A549 (cell line): ENCODE data around the gene PFN2. TPM values are rescaled to one million over a fixed set of nuclear protein-coding genes. Genes with fewer than 3 reads are reported as not detected.

Experiments used
- ATAC-seq, 2 experiments: fragments of 200-7000 bp in 1 of 2; fragments of >200 bp in 1 of 2; cut with Nextera tagmentation in 1 of 2; cut with Tn5 transposase in 1 of 2; 3 replicates each; pipeline versions ENCODE4 v1.8.0 to v1.9.1; 2018 to 2020; ENCODE audit warnings: mild to moderate bottlenecking in 1 of 2, moderate library complexity in 1 of 2
- CTCF ChIA-PET: fragments of 300-600 bp; sonication (Branson Sonifier 250); formaldehyde crosslinking; extraction: SDS; loops from one replicate; lab custom pipeline; 2021; ENCODE audit warnings: antibody characterized with exemption, inconsistent platforms; lab: Yijun Ruan, JAX
- POLR2A ChIA-PET: fragments of 350-600 bp; formaldehyde crosslinking; extraction: SDS; loops from one replicate; lab custom pipeline; 2021; ENCODE audit warnings: antibody characterized with exemption, inconsistent platforms; lab: Yijun Ruan, JAX
- DNase-seq, 2 experiments: peaks; one replicate each; pipeline versions ENCODE4 v3.0.0 to v3.0.0-alpha.2; 2011 to 2016; ENCODE audit warnings: low read depth in 1 of 2, low spot score in 1 of 2
- FAIRE-seq: peaks from 2 replicates; lab custom pipeline; 2011; peaks lifted over from hg19 to GRCh38; lab: Jason Lieb, UNC
- H3K27ac ChIP-seq, 2 experiments: fragments of >200 bp; sonication (Bioruptor Twin); formaldehyde crosslinking; 3 replicates each; pipeline ENCODE4 v1.5.1; 2016 to 2017
- H3K4me1 ChIP-seq: fragments of >200 bp; sonication (Bioruptor Twin); formaldehyde crosslinking; 3 replicates; pipeline ENCODE4 v1.6.1; 2016
- H3K4me2 ChIP-seq: fragments of >200 bp; sonication (Bioruptor Twin); formaldehyde crosslinking; 3 replicates; pipeline ENCODE4 v1.6.1; 2016
- H3K4me3 ChIP-seq: fragments of >200 bp; sonication (Bioruptor Twin); formaldehyde crosslinking; 3 replicates; pipeline ENCODE4 v1.5.1; 2016
- H3K9me3 ChIP-seq: fragments of >200 bp; sonication (Bioruptor Twin); formaldehyde crosslinking; 3 replicates; pipeline ENCODE4 v1.6.1; 2016
- BHLHE40 ChIP-seq: IDR thresholded peaks from 2 replicates; pipeline ENCODE4 v1.6.1; 2012; ENCODE audit warnings: low read depth, low read length, inconsistent platforms
- CBX2 ChIP-seq: fragments of 200-600 bp; sonication (generic); IDR thresholded peaks from 2 replicates; pipeline ENCODE4 v1.6.1; 2016; ENCODE audit warnings: low read depth, mild to moderate bottlenecking, borderline replicate concordance
- CBX8 ChIP-seq: fragments of 200-600 bp; sonication (generic); IDR thresholded peaks from 2 replicates; pipeline ENCODE4 v1.6.1; 2016
- CHD2 ChIP-seq: fragments of 150-350 bp; IDR thresholded peaks from 2 replicates; pipeline ENCODE4 v1.6.1; 2014; ENCODE audit warnings: low read length; ENCODE audit not compliant: partially characterized antibody
- CHD4 ChIP-seq: fragments of 200-600 bp; sonication (generic); IDR thresholded peaks from 2 replicates; pipeline ENCODE4 v1.6.1; 2016; ENCODE audit warnings: antibody characterized with exemption, mild to moderate bottlenecking, borderline replicate concordance
- EP300 ChIP-seq, 2 experiments: fragments of >200 bp; sonication (Bioruptor Twin); formaldehyde crosslinking; IDR thresholded peaks; 2 replicates in 1 of 2; 3 replicates in 1 of 2; pipeline ENCODE4 v1.6.1; 2016 to 2017
- FOSL2 ChIP-seq, 2 experiments: fragments of 450-650 bp in 1 of 2; fragments of >200 bp in 1 of 2; sonication (Bioruptor Twin) in 1 of 2; formaldehyde crosslinking; IDR thresholded peaks; 2 replicates each; pipeline versions ENCODE4 v1.5.0 to v1.6.1; 2016 to 2020; ENCODE audit warnings: mild to moderate bottlenecking in 1 of 2, moderate library complexity in 1 of 2
- GATA3 ChIP-seq: IDR thresholded peaks from 2 replicates; pipeline ENCODE4 v1.6.1; 2012; ENCODE audit warnings: borderline replicate concordance
- HEYL ChIP-seq: fragments of 250-450 bp; sonication (Bioruptor Pico); IDR thresholded peaks from 2 replicates; pipeline ENCODE4 v1.8.0; 2021; ENCODE audit warnings: mild to moderate bottlenecking, moderate library complexity
- HOXB13 ChIP-seq: fragments of 250-450 bp; sonication (Bioruptor Pico); IDR thresholded peaks from 2 replicates; pipeline ENCODE4 v1.5.0; 2020; ENCODE audit warnings: low read depth, mild to moderate bottlenecking, moderate library complexity
- JUN ChIP-seq, 2 experiments: fragments of >200 bp; sonication (Bioruptor Twin); formaldehyde crosslinking; IDR thresholded peaks; 2 replicates in 1 of 2; 3 replicates in 1 of 2; pipeline ENCODE4 v1.6.1; 2016 to 2017
- JUNB ChIP-seq: fragments of >200 bp; sonication (Bioruptor Twin); formaldehyde crosslinking; IDR thresholded peaks from 2 replicates; pipeline ENCODE4 v1.6.1; 2016
- KDM1A ChIP-seq: fragments of 200-600 bp; sonication (generic); IDR thresholded peaks from 2 replicates; pipeline ENCODE4 v1.6.1; 2016; ENCODE audit warnings: low read depth, mild to moderate bottlenecking
- KDM5A ChIP-seq: fragments of 200-600 bp; sonication (generic); IDR thresholded peaks from 2 replicates; pipeline ENCODE4 v1.6.1; 2016; ENCODE audit warnings: antibody characterized with exemption, mild to moderate bottlenecking
- MAFK ChIP-seq: fragments of 450-650 bp; IDR thresholded peaks from 2 replicates; pipeline ENCODE4 v1.6.1; 2014; ENCODE audit not compliant: partially characterized antibody
- NPAS2 ChIP-seq: fragments of 250-450 bp; sonication (Bioruptor Pico); IDR thresholded peaks from 2 replicates; pipeline ENCODE4 v1.8.0; 2022; ENCODE audit warnings: mild to moderate bottlenecking, moderate library complexity, borderline replicate concordance
- NR3C1 ChIP-seq: fragments of >200 bp; sonication (Bioruptor Twin); formaldehyde crosslinking; IDR thresholded peaks from 3 replicates; pipeline ENCODE4 v1.6.1; 2017
- POLR2AphosphoS2 ChIP-seq: conservative IDR thresholded peaks from 2 replicates; pipeline ENCODE4 v1.6.1; 2012; ENCODE audit warnings: low read length, improper control_type of control experiment, inconsistent platforms
- RARB ChIP-seq: fragments of 250-450 bp; sonication (Bioruptor Pico); IDR thresholded peaks from 2 replicates; pipeline ENCODE4 v1.8.0; 2021; ENCODE audit warnings: mild to moderate bottlenecking, moderate library complexity
- RCOR1 ChIP-seq: fragments of 150-350 bp; IDR thresholded peaks from 2 replicates; pipeline ENCODE4 v1.6.1; 2014; ENCODE audit warnings: antibody characterized with exemption, low read length, low read depth
- TFCP2L1 ChIP-seq: fragments of 250-450 bp; sonication (Bioruptor Pico); IDR thresholded peaks from 2 replicates; pipeline ENCODE4 v1.5.0; 2021; ENCODE audit warnings: mild to moderate bottlenecking
- TP53 ChIP-seq: fragments of 250-450 bp; sonication (Bioruptor Pico); IDR thresholded peaks from 2 replicates; pipeline ENCODE4 v1.5.0; 2021; ENCODE audit warnings: mild to moderate bottlenecking, moderate library complexity
- ZC3H11A ChIP-seq: fragments of 450-650 bp; IDR thresholded peaks from 2 replicates; pipeline ENCODE4 v1.6.1; 2014; ENCODE audit warnings: antibody characterized with exemption, mild to moderate bottlenecking
- ZFP36 ChIP-seq: fragments of 450-650 bp; IDR thresholded peaks from 2 replicates; pipeline ENCODE4 v1.6.1; 2014; ENCODE audit warnings: borderline replicate concordance; ENCODE audit not compliant: partially characterized antibody
- WGBS: methylation state at CpG from one replicate; pipeline ENCODE4 v1.1.6; 2017; ENCODE audit errors: missing lambda C conversion rate; 5-methylcytosine and 5-hydroxymethylcytosine counted together
- polyA plus RNA-seq, 4 experiments: library from polyadenylated mRNA; depleted of rRNA in 3 of 4; stranded (reverse); fragments of >200 nt; fragmentation: RNase III in 1 of 4; extraction: RNeasy Plus Mini Kit Qiagen cat#74134 plus additional on column Dnase treatment in 1 of 4; gene quantifications; 2 replicates in 3 of 4; 3 replicates in 1 of 4; pipeline ENCODE4 v1.2.3, GENCODE V29; 2011 to 2017
- TF ChIP-seq, protein P1 (sequence below): fragments of >200 bp; sonication (Bioruptor Twin); formaldehyde crosslinking; IDR thresholded peaks from 2 replicates; pipeline ENCODE4 v1.6.1; 2016
- TF ChIP-seq, protein P2 (sequence below): fragments of 250-450 bp; sonication (Bioruptor Pico); IDR thresholded peaks from 2 replicates; pipeline ENCODE4 v1.5.0; 2021; ENCODE audit warnings: mild to moderate bottlenecking, moderate library complexity, borderline replicate concordance
- TF ChIP-seq, protein P3 (sequence below): fragments of 150-350 bp; IDR thresholded peaks from 2 replicates; pipeline ENCODE4 v1.6.1; 2014; ENCODE audit warnings: low read depth, mild to moderate bottlenecking, low read length
- TF ChIP-seq, protein P4 (sequence below): IDR thresholded peaks from 2 replicates; pipeline ENCODE4 v1.6.1; 2012
- TF ChIP-seq, protein P5 (sequence below): fragments of 200-600 bp; sonication (generic); IDR thresholded peaks from 2 replicates; pipeline ENCODE4 v1.6.1; 2016; ENCODE audit warnings: antibody characterized with exemption, mild to moderate bottlenecking, moderate library complexity
- TF ChIP-seq, protein P6 (sequence below): IDR thresholded peaks from 2 replicates; pipeline ENCODE4 v1.6.1; 2012; ENCODE audit warnings: low read depth, borderline replicate concordance
- TF ChIP-seq, protein P7 (sequence below): fragments of 250-450 bp; sonication (Bioruptor Pico); IDR thresholded peaks from 2 replicates; pipeline ENCODE4 v1.5.0; 2020; ENCODE audit warnings: low read depth, mild to moderate bottlenecking, moderate library complexity

Gene PFN2
- polyA plus RNA-seq, 2 of the 4 experiments (the other 2 are of a cell fraction) = 201 to 539 TPM

DNA sequence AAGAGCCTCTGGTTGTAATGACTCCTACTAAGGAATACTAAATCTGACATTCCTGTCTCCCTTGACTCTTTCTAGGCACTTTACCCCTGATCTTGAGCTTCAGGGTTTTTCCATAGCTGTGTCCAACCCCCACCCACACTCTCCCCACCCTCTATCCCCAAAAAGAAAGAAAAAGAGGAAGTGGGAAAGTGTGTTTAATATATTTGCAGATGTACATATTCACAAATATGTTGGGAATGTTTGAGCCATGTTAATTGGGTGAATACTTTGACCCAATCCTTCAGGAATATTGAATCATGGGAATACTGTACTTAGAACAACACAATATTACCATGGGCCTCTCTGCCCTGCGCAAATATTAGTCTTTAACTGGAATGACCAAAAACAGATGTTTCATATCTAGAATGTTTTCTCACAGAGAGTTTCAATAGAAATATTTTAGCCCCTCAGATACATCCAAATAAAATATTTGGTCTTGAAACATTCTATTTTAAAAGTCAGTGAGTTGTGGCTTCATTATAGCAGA, 19.8 kb upstream of the PFN2 start:
- no peak overlapping the region for H3K4me3 ChIP-seq
- FAIRE-seq (no peak), DNase-seq (no peak), ATAC-seq (no peak)
- 92% methylated on average over 1 of the region's 1 CpG for WGBS
- TF ChIP-seq CBX8 = no peak
- TF ChIP-seq ZFP36 = no peak
- no peak for TF ChIP-seq POLR2AphosphoS2
- TF ChIP-seq, protein P1, sequence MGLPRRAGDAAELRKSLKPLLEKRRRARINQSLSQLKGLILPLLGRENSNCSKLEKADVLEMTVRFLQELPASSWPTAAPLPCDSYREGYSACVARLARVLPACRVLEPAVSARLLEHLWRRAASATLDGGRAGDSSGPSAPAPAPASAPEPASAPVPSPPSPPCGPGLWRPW = no peak
- TF ChIP-seq GATA3 = no peak
- no peak for TF ChIP-seq ZC3H11A
- no peak for TF ChIP-seq JUN (IDR thresholded peaks at IDR 0.05)
- no peak for TF ChIP-seq TFCP2L1
- TF ChIP-seq, protein P2, sequence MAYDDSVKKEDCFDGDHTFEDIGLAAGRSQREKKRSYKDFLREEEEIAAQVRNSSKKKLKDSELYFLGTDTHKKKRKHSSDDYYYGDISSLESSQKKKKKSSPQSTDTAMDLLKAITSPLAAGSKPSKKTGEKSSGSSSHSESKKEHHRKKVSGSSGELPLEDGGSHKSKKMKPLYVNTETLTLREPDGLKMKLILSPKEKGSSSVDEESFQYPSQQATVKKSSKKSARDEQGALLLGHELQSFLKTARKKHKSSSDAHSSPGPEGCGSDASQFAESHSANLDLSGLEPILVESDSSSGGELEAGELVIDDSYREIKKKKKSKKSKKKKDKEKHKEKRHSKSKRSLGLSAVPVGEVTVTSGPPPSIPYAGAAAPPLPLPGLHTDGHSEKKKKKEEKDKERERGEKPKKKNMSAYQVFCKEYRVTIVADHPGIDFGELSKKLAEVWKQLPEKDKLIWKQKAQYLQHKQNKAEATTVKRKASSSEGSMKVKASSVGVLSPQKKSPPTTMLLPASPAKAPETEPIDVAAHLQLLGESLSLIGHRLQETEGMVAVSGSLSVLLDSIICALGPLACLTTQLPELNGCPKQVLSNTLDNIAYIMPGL = no peak
- no peak for TF ChIP-seq NR3C1
- TF ChIP-seq NPAS2 (CRISPR knock-in tag) = no peak
- TF ChIP-seq KDM1A = no peak
- TF ChIP-seq RCOR1 = no peak
- TF ChIP-seq CHD2 = no peak
- TF ChIP-seq TP53 (CRISPR knock-in tag) = no peak
- TF ChIP-seq MAFK = no peak
- TF ChIP-seq, protein P3, sequence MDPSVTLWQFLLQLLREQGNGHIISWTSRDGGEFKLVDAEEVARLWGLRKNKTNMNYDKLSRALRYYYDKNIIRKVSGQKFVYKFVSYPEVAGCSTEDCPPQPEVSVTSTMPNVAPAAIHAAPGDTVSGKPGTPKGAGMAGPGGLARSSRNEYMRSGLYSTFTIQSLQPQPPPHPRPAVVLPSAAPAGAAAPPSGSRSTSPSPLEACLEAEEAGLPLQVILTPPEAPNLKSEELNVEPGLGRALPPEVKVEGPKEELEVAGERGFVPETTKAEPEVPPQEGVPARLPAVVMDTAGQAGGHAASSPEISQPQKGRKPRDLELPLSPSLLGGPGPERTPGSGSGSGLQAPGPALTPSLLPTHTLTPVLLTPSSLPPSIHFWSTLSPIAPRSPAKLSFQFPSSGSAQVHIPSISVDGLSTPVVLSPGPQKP = no peak
- TF ChIP-seq, protein P4, sequence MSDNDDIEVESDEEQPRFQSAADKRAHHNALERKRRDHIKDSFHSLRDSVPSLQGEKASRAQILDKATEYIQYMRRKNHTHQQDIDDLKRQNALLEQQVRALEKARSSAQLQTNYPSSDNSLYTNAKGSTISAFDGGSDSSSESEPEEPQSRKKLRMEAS = no peak
- ChIA-PET POLR2A (no interaction called here), CTCF (interaction anchor here (0.8 kb wide), 1 partner anchor 193 kb away, joined by 3 read pairs; no protein-coding TSS in a partner anchor)
- no peak overlapping the region for H3K4me2 ChIP-seq
- H3K4me1 ChIP-seq = no peaks in the 10 kb centered on the region
- peaks cover 19% of the 10 kb centered on the region for H3K9me3 ChIP-seq
- H3K27ac ChIP-seq = no peak overlapping the region

DNA sequence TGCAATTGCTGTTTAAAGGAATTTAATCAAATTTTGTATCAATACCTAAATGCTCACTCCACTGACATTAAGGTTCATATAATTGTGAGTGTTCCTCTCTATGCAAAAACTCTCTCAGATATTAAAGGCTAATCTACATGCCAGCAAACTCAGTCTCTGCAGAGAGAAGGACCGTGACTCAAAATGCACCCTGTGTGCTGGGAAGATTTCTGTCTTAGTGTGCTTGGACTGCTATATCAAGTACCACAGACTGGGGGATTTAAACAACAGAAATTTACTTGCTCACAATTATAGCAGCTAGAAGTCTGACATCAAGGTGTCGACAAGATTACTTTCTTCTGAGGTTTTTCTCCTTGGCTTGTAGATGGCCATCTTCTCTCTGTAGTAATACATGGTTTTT, 18.6 kb upstream of the PFN2 start:
- CTCF ChIA-PET = interaction anchor here (0.9 kb wide), 2 partner anchors 12 to 159 kb away, joined by 3 read pairs; no protein-coding TSS in a partner anchor
- no peak for TF ChIP-seq CHD4
- TF ChIP-seq NPAS2 (CRISPR knock-in tag) = no peak
- no peak for TF ChIP-seq RARB (CRISPR knock-in tag)
- TF ChIP-seq, protein P5, sequence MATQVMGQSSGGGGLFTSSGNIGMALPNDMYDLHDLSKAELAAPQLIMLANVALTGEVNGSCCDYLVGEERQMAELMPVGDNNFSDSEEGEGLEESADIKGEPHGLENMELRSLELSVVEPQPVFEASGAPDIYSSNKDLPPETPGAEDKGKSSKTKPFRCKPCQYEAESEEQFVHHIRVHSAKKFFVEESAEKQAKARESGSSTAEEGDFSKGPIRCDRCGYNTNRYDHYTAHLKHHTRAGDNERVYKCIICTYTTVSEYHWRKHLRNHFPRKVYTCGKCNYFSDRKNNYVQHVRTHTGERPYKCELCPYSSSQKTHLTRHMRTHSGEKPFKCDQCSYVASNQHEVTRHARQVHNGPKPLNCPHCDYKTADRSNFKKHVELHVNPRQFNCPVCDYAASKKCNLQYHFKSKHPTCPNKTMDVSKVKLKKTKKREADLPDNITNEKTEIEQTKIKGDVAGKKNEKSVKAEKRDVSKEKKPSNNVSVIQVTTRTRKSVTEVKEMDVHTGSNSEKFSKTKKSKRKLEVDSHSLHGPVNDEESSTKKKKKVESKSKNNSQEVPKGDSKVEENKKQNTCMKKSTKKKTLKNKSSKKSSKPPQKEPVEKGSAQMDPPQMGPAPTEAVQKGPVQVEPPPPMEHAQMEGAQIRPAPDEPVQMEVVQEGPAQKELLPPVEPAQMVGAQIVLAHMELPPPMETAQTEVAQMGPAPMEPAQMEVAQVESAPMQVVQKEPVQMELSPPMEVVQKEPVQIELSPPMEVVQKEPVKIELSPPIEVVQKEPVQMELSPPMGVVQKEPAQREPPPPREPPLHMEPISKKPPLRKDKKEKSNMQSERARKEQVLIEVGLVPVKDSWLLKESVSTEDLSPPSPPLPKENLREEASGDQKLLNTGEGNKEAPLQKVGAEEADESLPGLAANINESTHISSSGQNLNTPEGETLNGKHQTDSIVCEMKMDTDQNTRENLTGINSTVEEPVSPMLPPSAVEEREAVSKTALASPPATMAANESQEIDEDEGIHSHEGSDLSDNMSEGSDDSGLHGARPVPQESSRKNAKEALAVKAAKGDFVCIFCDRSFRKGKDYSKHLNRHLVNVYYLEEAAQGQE = no peak
- TF ChIP-seq, protein P6, sequence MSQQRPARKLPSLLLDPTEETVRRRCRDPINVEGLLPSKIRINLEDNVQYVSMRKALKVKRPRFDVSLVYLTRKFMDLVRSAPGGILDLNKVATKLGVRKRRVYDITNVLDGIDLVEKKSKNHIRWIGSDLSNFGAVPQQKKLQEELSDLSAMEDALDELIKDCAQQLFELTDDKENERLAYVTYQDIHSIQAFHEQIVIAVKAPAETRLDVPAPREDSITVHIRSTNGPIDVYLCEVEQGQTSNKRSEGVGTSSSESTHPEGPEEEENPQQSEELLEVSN = no peak
- TF ChIP-seq ZFP36 = no peak
- no peak for TF ChIP-seq FOSL2 (IDR thresholded peaks at IDR 0.05)
- TF ChIP-seq FOSL2 (CRISPR knock-in tag; IDR thresholded peaks at IDR 0.05) = no peak
- no peak for TF ChIP-seq HEYL (CRISPR knock-in tag)
- TF ChIP-seq EP300 (IDR thresholded peaks at IDR 0.05) = no peak
- TF ChIP-seq KDM5A = no peak
- TF ChIP-seq JUNB = no peak
- no peak for TF ChIP-seq TP53 (CRISPR knock-in tag)
- no peak for TF ChIP-seq KDM1A
- TF ChIP-seq BHLHE40 = no peak
- no peak for TF ChIP-seq HOXB13 (CRISPR knock-in tag)
- no peak for TF ChIP-seq JUN (IDR thresholded peaks at IDR 0.05)
- TF ChIP-seq, protein P7, sequence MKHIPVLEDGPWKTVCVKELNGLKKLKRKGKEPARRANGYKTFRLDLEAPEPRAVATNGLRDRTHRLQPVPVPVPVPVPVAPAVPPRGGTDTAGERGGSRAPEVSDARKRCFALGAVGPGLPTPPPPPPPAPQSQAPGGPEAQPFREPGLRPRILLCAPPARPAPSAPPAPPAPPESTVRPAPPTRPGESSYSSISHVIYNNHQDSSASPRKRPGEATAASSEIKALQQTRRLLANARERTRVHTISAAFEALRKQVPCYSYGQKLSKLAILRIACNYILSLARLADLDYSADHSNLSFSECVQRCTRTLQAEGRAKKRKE (CRISPR knock-in tag) = no peak
- TF ChIP-seq CBX2 = no peak
- Histone ChIP-seq H3K4me3 (no peak overlapping the region), H3K9me3 (peaks cover 7% of the 10 kb centered on the region; the same call in 2 of the 3 replicates), H3K4me1 (no peaks in the 10 kb centered on the region), H3K27ac (no peak overlapping the region), H3K4me2 (no peak overlapping the region)
- DNase-seq = no peak
- POLR2A ChIA-PET = no interaction called here
- FAIRE-seq = no peak
- ATAC-seq = no peak
- 68% methylated on average over 2 of the region's 2 CpGs for WGBS
